GM21360 (cell line): ENCODE results near the gene CALHM4.
"Not testable (repeated sequence)": the region's sequence is repeated elsewhere in the genome, so short reads cannot be mapped to it uniquely, and the experiment has no call there.

Experiments
- ATAC-seq: cut with Tn5 transposase; IDR thresholded peaks from one replicate; pipeline ENCODE4 v1.9.1; 2021; ENCODE audit warnings: mild to moderate bottlenecking, moderate library complexity; ENCODE audit not compliant: unreplicated experiment

Gene CALHM4

DNA sequence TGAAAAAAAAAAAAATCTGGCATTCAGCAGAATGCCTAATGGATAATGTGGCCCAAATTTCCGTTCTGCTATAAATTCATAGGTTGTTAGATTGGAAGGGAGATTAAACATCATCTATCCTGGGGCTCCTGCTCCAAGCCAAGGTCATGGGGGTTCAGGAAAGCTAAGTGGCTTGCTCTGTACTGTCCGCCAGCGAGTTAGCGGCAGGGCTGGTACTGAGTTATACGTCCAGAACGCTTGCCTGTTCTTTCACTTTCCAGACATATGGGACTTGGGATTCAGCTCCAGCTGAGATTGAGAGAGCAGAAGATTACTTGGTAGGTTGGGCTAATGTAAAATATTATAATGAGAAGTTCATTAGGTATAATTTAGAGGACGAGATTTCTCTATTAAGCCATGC lies 18.6 kb downstream of the CALHM4 start:
- ATAC-seq: no peak

DNA sequence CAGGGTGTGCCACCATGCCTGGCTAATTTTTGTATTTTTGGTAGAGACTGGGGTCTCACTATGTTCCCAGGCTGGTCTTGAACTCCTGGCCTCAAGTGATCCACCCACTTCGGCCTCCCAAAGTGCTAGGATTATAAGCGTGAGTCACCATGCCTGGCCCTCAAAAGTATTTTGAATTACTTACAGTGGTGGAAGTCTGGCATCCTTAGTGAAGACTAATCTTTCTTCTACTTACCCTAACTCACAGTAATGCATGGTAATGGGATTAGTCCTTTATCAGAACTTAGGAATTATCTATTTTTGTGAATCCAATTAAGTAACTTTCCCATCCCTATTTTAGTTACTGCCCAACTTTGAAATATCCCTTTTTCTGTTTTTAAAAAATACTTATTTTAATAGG lies 21.7 kb downstream of the CALHM4 start:
- no peak for ATAC-seq

DNA sequence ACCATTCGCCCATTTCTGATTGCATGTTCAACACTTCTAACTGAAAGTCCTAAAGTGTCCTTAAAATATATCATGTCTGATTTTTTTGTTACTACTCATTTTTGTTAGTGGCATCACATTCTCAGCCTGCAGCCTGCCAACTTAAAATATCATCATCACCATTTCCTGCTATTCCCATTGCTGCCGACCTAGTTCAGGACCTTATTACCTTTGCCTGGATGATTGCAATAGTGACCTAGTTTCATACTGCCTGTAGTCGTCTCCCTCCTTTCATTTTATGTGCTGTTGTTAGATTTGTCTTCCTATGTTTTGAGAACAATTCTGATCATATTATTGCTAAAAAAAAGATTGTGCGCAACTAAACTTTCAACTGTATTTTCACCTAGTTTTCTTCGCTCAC lies 23.9 kb downstream of the CALHM4 start:
- ATAC-seq: no peak

GRCh38 chr6:116578335-116578734 lies 24.8 kb downstream of the CALHM4 start:
- ATAC-seq: no peak

DNA sequence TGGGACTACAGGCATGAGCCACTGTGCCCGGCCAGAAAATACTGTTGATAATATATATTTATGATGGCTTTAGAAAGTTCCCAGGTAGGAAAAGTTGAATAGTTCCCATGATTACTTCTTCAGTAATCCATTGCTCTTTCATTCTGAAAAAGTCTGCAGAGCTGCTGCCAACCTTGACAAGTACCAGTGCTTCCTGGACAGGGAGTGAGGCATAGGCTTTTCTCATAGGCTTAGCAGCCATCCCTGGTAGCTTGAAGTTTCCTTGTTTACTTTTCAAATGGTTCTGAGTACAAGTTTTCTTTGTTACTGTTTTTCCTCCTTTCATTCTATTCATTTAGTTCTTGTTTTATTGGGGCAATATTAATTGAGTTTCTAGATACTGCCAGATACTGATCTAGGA lies 25.6 kb downstream of the CALHM4 start:
- ATAC-seq: no peak

- no peak for ATAC-seq
These were observed 26.6 kb downstream of the CALHM4 start for GRCh38 chr6:116580198-116580597.

GRCh38 chr6:116586276-116586675 lies 32.7 kb downstream of the CALHM4 start:
- ATAC-seq: no peak

- ATAC-seq: no peak
These were observed 33.2 kb downstream of the CALHM4 start for GRCh38 chr6:116586738-116587137.

GRCh38 chr6:116595247-116595646 lies 41.7 kb downstream of the CALHM4 start:
- no peak for ATAC-seq

GRCh38 chr6:116596815-116597214 lies 43.3 kb downstream of the CALHM4 start:
- no peak for ATAC-seq

GRCh38 chr6:116603916-116604315 lies 50.4 kb downstream of the CALHM4 start:
- not testable (repeated sequence) for ATAC-seq

- ATAC-seq: not testable (repeated sequence)
These were observed 51.3 kb downstream of the CALHM4 start for GRCh38 chr6:116604868-116605267.

DNA sequence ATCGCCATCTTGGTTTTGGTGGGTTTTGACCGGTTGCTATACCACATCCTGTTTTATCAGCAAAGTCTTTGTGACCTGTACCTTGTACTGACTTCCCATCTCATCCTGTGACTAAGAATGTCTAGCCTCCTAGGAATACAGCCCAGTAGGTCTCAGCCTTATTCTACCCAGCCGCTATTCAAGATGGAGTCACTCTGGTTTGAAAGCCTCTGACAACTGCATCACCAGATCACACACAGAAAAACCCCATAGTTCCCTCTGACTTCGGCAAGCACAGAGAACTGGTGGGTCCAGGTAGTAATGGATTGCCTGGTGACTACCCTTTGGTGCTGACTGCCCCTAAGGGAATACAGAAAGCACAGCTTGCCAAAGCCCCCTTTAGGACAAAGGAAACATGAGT lies 52.4 kb downstream of the CALHM4 start:
- no peak for ATAC-seq
